Heart right ventricle (tissue), 16 donors: ENCODE data around the gene SKAP1. TPM values are rescaled to one million over a fixed set of nuclear protein-coding genes. Genes with fewer than 3 reads are reported as not detected.

ENCODE experiments used
- ATAC-seq, 8 donors: fragments of 200-7000 bp; cut with Tn5 transposase; one replicate each; pipeline ENCODE4 v1.9.1; 2020; ENCODE audit warnings: mild to moderate bottlenecking in 8 of 8, moderate library complexity in 8 of 8, moderate number of reproducible peaks in 1 of 8
- DNase-seq, 2 donors: peaks; one replicate each; pipeline ENCODE4 v3.0.0-alpha.2; 2020
- H3K27ac ChIP-seq, 10 donors: fragments of 200-600 bp; sonication (generic) in 2 of 10; one replicate each; pipeline versions ENCODE4 v1.5.0 to v1.8.0; 2020 to 2022; ENCODE audit warnings: mild to moderate bottlenecking in 3 of 10
- H3K27me3 ChIP-seq, 7 donors: fragments of 200-600 bp; one replicate each; pipeline ENCODE4 v1.8.0; 2021 to 2022; ENCODE audit warnings: mild to moderate bottlenecking in 2 of 7
- H3K36me3 ChIP-seq, 9 donors: fragments of 200-600 bp; sonication (generic) in 1 of 9; one replicate each; pipeline versions ENCODE4 v1.5.0 to v1.8.0; 2020 to 2022; ENCODE audit warnings: mild to moderate bottlenecking in 2 of 9
- H3K4me1 ChIP-seq, 9 donors: fragments of 200-600 bp; sonication (generic) in 1 of 9; one replicate each; pipeline versions ENCODE4 v1.5.0 to v1.8.0; 2020 to 2022; ENCODE audit warnings: mild to moderate bottlenecking in 4 of 9
- H3K4me3 ChIP-seq, 10 donors: fragments of 200-600 bp; sonication (generic) in 2 of 10; one replicate each; pipeline versions ENCODE4 v1.5.0 to v1.8.0; 2020 to 2022; ENCODE audit warnings: mild to moderate bottlenecking in 7 of 10, moderate library complexity in 2 of 10
- H3K9me3 ChIP-seq, 11 donors: fragments of 200-600 bp in 10 of 11; sonication (generic) in 2 of 11; one replicate each; pipeline versions ENCODE4 v1.5.0 to v1.8.0; 2013 to 2022; ENCODE audit warnings: mild to moderate bottlenecking in 2 of 11, control low read depth in 1 of 11, moderate library complexity in 1 of 11
- CTCF ChIP-seq, 9 donors: fragments of 200-600 bp; sonication (generic) in 2 of 9; IDR thresholded peaks; one replicate each; pipeline versions ENCODE4 v1.5.0 to v1.8.0; 2021 to 2022; ENCODE audit warnings: antibody characterized with exemption in 9 of 9, mild to moderate bottlenecking in 5 of 9, moderate library complexity in 1 of 9
- WGBS, 2 donors: extraction: QIAGEN DNeasy Blood & Tissue Kit; methylation state at CpG; one replicate each; pipeline ENCODE4 v1.1.7; 2013; ENCODE audit warnings: inconsistent platforms in 1 of 2; 5-methylcytosine and 5-hydroxymethylcytosine counted together
- intact Hi-C, 10 donors: fragments of 100-400 bp; cut with DNase I; formaldehyde crosslinking; loops; one replicate each; pipeline versions ENCODE4 v1.11.1 to v1.14.2; 2022
- polyA plus RNA-seq, 2 donors: library from polyadenylated mRNA; stranded (reverse); fragments of 200-250 nt; gene quantifications; one replicate each; pipeline ENCODE4 v1.2.3, GENCODE V29; 2013
- total RNA-seq, 10 donors: library from RNA; stranded (reverse); fragmentation: NEBNext Ultra II Directional in 3 of 10; extraction: Animal tissue kit (Norgen Biotek cat#: 25700) in 3 of 10; gene quantifications; one replicate each; pipeline versions ENCODE4 v1.2.1 to v1.2.4, GENCODE V29; 2021 to 2023
- donor health status: Arrhythmogenic right ventricular cardiomyopathy.
- donor health status: ischemic (EF 13 %, LVEDD 7.1; RV severe dilation, severe dysfunction).
- donor health status: healthy with polysubstance abuse.
- donor health status: DM: no; HTN: yes; CAD: no.
- donor health status: DM: no; HTN: no; CAD: no.
- donor health status: ischemic (EF 25% LVEDD 6.9; RV normal size, moderate dysfunction).
- donor health status: ischemic (EF 25% LVEDD 5.7; RV mildly dilated, moderate dysfunction).
- donor health status: healthy.
- donor health status: DM: yes; HTN: yes; CAD: no.
- donor health status: Ischemic cardiomyopathy.
- donor health status: ischemic (EF 35%, LVEDD 5.7; RV mildly dilated, moderate dysfunction).
- donor health status: nonischemic (EF 11% LVEDD 7.7; RV severe dilation, severe dysfunction).
- donor health status: DM: yes; HTN: yes; CAD: no.
- donor health status: PGD.
- donor health status: ischemic (EF 29% LVEDD 5.4; RV normal size, mild dysfunction).
- donor health status: nonischemic (EF 23%, LVEDD 6.1; RV moderate dilation, normal function).

SKAP1 gene
- total and polyA plus RNA-seq, 12 donors: 0.33 to 1.7 (median 0.75) TPM; not detected in 5

GRCh38 chr17:48468299-48468698 is 38.3 kb upstream of the SKAP1 start:
- no peak for DNase-seq
- Histone ChIP-seq H3K36me3 (no peaks in the 10 kb centered on the region), H3K4me3 (no peak overlapping the region), H3K27me3 (peaks cover 5 to 92% (median 81%) of the 10 kb centered on the region in 7 donors), H3K4me1 (no peaks in the 10 kb centered on the region), H3K9me3 (no peaks in the 10 kb centered on the region), H3K27ac (no peak overlapping the region)
- intact Hi-C loops: no loop called here
- WGBS, 2 donors: 83 to 88% methylated on average over 4 of the region's 4 CpGs
- TF ChIP-seq CTCF (IDR thresholded peaks at IDR 0.05): no peak
- no peak for ATAC-seq

GRCh38 chr17:48465884-48466283 is 35.9 kb upstream of the SKAP1 start:
- peaks cover 0 to 92% (median 74%) of the 10 kb centered on the region in 7 donors for H3K27me3 ChIP-seq
- intact Hi-C loops: no loop called here
- TF ChIP-seq CTCF (IDR thresholded peaks at IDR 0.05): no peak

DNA sequence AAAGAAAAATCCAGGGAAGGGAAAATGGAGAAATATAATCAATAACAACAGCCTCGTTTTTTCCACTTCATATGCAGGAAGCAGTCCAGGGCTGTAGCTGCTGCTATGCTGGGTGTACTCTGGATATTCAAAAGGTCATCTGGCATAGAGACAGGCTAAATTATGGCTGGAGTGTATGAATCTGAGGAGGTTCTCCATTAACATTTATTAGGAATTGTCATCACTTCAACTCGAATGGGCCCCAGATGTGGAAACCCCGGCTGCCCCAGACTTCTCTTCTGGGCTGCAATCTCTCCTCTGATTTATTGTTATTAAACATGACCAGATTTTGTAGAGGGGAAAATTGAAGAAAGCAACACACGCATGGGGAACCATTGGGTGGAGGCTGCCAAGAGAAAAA is 33.5 kb upstream of the SKAP1 start:
- Histone ChIP-seq H3K36me3 (no peaks in the 10 kb centered on the region), H3K9me3 (no peaks in the 10 kb centered on the region), H3K4me1 (no peaks in the 10 kb centered on the region), H3K27me3 (peaks cover 0 to 95% (median 85%) of the 10 kb centered on the region in 7 donors), H3K4me3 (no peak overlapping the region), H3K27ac (no peak overlapping the region)
- ATAC-seq: no peak
- 49 to 56% methylated on average over 4 of the region's 4 CpGs for WGBS, 2 donors
- intact Hi-C loops: no loop called here
- DNase-seq: no peak
- no peak for TF ChIP-seq CTCF (IDR thresholded peaks at IDR 0.05)

More at GRCh38 chr17:48465884-48466283, 35.9 kb upstream of the SKAP1 start:
- Histone ChIP-seq H3K36me3 (no peaks in the 10 kb centered on the region), H3K4me1 (no peaks in the 10 kb centered on the region), H3K4me3 (no peak overlapping the region), H3K27ac (no peak overlapping the region), H3K9me3 (no peaks in the 10 kb centered on the region)
- DNase-seq (no peak), ATAC-seq (no peak)
- WGBS, 2 donors: 88 to 91% methylated on average over 2 of the region's 2 CpGs

DNA sequence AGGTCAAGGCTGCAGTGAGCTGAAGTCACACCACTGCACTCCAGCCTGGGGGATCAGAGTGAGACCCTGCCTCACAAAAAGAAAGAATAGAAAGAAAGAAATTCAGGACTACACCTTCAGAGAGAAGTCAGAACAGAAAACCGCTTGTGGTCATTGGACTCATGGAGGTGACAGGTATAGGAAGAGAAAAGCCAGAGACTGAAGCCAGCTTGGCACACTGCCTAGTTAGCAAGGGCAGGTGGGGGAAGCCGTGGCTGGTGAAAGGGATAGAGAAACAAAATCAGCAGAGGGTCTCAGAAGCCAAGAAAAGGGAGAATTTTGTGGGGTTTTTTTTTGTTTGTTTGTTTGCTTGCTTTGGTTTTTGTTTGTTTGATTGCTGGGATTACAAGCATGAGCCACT is 32.9 kb upstream of the SKAP1 start:
- H3K4me3 ChIP-seq: no peak overlapping the region
- no peak for TF ChIP-seq CTCF (IDR thresholded peaks at IDR 0.05)
- WGBS, 2 donors: 32 to 36% methylated on average over 2 of the region's 2 CpGs
- no peak overlapping the region for H3K27ac ChIP-seq
- peaks cover 0 to 96% (median 86%) of the 10 kb centered on the region in 7 donors for H3K27me3 ChIP-seq
- H3K9me3 ChIP-seq: no peaks in the 10 kb centered on the region
- no peak for ATAC-seq
- H3K36me3 ChIP-seq: no peaks in the 10 kb centered on the region
- intact Hi-C loops: no loop called here
- no peaks in the 10 kb centered on the region for H3K4me1 ChIP-seq
- DNase-seq: no peak
